Measurements from ENCODE around the gene RHD. TPM values are rescaled to one million over a fixed set of nuclear protein-coding genes. Genes with fewer than 3 reads are reported as not detected.
"Not testable (repeated sequence)": the region's sequence is repeated elsewhere in the genome, so short reads cannot be mapped to it uniquely, and the experiment has no call there.

Gene RHD
- total RNA-seq, 2 experiments from 2014 or later: not detected

DNA sequence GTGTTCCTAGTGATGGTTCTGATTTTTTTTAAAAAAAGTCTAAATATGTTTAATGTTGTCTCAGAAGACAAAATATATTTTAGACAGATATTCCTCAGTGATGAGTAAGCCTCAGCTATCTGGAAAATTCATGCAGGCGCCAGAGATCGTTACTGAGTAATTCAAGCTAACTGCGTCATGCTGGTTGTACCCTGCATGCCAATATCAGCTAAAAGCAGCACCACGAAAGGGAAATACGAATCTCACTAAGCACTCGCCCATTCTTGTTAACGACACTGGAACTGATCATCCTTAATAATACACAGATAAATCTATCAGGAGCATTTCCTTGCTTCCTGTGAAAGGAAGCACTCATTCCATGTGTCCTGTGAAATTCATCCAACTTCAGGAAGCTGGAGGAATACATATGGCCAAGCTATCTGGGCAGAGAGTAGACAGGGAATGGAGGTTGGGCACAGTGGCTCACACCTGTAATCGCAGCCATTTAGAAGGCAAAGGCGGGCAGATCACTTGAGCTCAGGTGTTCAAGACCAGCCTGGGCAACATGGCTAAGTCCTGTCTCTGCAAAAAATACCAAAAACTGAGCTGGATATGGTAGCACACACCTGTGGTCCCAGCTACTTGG lies 48.1 kb downstream of the RHD start:
- H4K20me1 ChIP-seq (ENCODE audit: insufficient read depth, low read length); CTCF ChIA-PET (ENCODE audit: unreplicated experiment); H3K9me3 ChIP-seq (ENCODE audit: low read length); H3K36me3 ChIP-seq (ENCODE audit: insufficient read depth, low read length); intact Hi-C loops (cut with micrococcal nuclease; ENCODE audit: unreplicated experiment); H3K27ac ChIP-seq (ENCODE audit: low read depth, low read length, poor library complexity, severe bottlenecking); DNase-seq (ENCODE audit: low spot score); H3K79me2 ChIP-seq (ENCODE audit: insufficient read depth, low read depth, low read length); H3K4me1 ChIP-seq (ENCODE audit: insufficient read depth, low read length, poor library complexity, severe bottlenecking); H2AFZ ChIP-seq (ENCODE audit: low read length); H3K9me2 ChIP-seq (ENCODE audit: insufficient read depth, low read length); H3K4me2 ChIP-seq (ENCODE audit: low read length); H3K4me3 ChIP-seq (ENCODE audit: low read depth, low read length, poor library complexity, severe bottlenecking); BruUV-seq (replicated peaks): not testable (repeated sequence)
- POLR2A ChIA-PET: interaction anchor here (0.8 kb wide), 1 partner anchor 57 kb away, joined by 3 read pairs; no protein-coding TSS in a partner anchor

DNA sequence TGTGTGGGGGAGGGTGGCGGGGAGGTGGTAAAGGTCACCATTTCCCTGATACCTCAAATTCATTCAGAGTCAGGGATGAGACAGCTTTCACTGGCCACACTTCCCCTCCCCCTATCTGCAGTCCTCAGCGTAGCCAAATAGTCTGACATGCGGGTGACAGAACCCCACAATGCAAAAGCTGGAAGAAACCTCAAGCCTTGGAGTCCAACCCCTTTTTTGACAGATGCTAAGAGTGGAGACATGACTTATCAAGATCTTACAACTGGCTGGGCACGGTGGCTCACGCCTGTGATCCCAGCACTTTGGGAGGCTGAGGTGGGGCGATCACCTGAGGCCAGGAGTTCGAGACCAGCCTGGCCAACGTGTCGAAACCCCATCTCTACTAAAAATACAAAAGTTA lies 49.8 kb downstream of the RHD start:
- H3K9me2 ChIP-seq (ENCODE audit: insufficient read depth, low read length); H3K36me3 ChIP-seq (ENCODE audit: insufficient read depth, low read length); H3K4me1 ChIP-seq (ENCODE audit: insufficient read depth, low read length, poor library complexity, severe bottlenecking); H3K79me2 ChIP-seq (ENCODE audit: insufficient read depth, low read depth, low read length); H3K4me2 ChIP-seq (ENCODE audit: low read length); H3K4me3 ChIP-seq (ENCODE audit: low read depth, low read length, poor library complexity, severe bottlenecking); CTCF ChIA-PET (ENCODE audit: unreplicated experiment); BruUV-seq (replicated peaks); POLR2A ChIA-PET; DNase-seq (ENCODE audit: low spot score); H4K20me1 ChIP-seq (ENCODE audit: insufficient read depth, low read length); intact Hi-C loops (cut with micrococcal nuclease; ENCODE audit: unreplicated experiment); H3K9me3 ChIP-seq (ENCODE audit: low read length); H3K27ac ChIP-seq (ENCODE audit: low read depth, low read length, poor library complexity, severe bottlenecking); H2AFZ ChIP-seq (ENCODE audit: low read length): not testable (repeated sequence)

DNA sequence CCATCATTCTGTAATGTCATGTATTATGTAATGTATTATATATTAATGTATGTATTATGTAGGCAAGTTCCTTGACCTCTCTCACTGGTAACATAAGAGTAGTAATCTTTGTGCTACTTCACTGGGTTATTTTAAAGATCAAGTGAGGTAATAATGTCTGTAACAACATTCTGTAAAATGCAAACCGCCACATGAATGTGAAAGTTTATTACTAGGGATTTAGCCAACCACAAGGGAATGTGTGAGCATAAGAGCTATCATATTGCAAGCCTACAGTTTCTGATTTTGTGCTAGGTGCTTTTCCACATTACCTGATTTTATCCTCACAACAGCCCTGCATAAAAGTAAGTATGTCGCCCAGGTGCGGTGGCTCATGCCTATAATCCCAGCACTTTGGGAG lies 52.1 kb downstream of the RHD start:
- H3K4me2 ChIP-seq (ENCODE audit: low read length); BruUV-seq (replicated peaks); H3K79me2 ChIP-seq (ENCODE audit: insufficient read depth, low read depth, low read length); H3K9me3 ChIP-seq (ENCODE audit: low read length); DNase-seq (ENCODE audit: low spot score); H3K27ac ChIP-seq (ENCODE audit: low read depth, low read length, poor library complexity, severe bottlenecking); CTCF ChIA-PET (ENCODE audit: unreplicated experiment); H3K4me3 ChIP-seq (ENCODE audit: low read depth, low read length, poor library complexity, severe bottlenecking); H4K20me1 ChIP-seq (ENCODE audit: insufficient read depth, low read length); POLR2A ChIA-PET; intact Hi-C loops (cut with micrococcal nuclease; ENCODE audit: unreplicated experiment); H3K9me2 ChIP-seq (ENCODE audit: insufficient read depth, low read length); H2AFZ ChIP-seq (ENCODE audit: low read length); H3K36me3 ChIP-seq (ENCODE audit: insufficient read depth, low read length); H3K4me1 ChIP-seq (ENCODE audit: insufficient read depth, low read length, poor library complexity, severe bottlenecking): not testable (repeated sequence)

DNA sequence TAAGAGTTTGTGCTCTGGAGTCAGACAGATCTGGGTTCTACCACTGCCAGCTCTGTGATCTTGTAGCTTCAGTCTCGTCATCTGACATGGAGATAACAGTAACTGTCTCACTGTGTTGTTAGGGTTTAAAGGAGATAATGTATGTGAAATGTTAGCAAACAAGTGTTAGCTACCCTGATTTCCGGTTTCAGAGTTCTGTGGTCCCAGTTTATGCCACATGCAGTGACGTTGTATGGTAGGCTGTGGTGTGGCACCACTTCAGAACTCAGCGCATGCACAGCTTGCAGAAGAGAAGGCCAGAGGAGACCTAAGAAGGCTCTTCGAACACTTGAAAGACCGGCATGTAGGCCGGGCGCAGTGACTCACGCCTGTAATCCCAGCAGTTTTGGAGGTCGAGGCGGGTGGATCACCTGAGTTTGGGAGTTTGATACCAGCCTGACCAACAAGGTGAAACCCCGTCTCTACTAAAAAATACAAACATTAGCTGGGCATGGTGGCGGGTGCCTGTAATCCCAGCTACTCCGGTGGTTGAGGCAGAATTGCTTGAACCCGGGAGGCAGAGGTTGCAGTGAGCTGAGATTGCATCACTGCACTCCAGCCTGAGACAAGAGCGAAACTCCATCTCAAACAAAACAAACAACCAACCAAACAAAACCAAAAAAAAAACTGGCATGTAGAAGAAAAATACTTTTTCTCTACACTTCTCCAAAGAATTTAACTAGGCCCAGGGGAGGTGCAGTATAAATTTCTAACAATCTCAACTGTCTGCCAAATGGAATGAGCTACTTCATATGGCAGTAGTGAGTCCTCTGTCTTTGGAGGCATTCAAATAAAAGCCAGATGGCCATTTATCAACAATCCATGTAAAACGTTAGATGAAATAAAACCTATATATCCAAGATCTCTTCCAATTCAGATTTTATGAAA lies 55.8 kb downstream of the RHD start:
- H3K9me3 ChIP-seq (ENCODE audit: low read length); H3K4me1 ChIP-seq (ENCODE audit: insufficient read depth, low read length, poor library complexity, severe bottlenecking); H3K4me3 ChIP-seq (ENCODE audit: low read depth, low read length, poor library complexity, severe bottlenecking); DNase-seq (ENCODE audit: low spot score); CTCF ChIA-PET (ENCODE audit: unreplicated experiment); H4K20me1 ChIP-seq (ENCODE audit: insufficient read depth, low read length); POLR2A ChIA-PET; H2AFZ ChIP-seq (ENCODE audit: low read length); H3K9me2 ChIP-seq (ENCODE audit: insufficient read depth, low read length); H3K27ac ChIP-seq (ENCODE audit: low read depth, low read length, poor library complexity, severe bottlenecking); intact Hi-C loops (cut with micrococcal nuclease; ENCODE audit: unreplicated experiment); H3K4me2 ChIP-seq (ENCODE audit: low read length); H3K79me2 ChIP-seq (ENCODE audit: insufficient read depth, low read depth, low read length); H3K36me3 ChIP-seq (ENCODE audit: insufficient read depth, low read length): not testable (repeated sequence)
- BruUV-seq (replicated peaks): TSS peak; percentile 23

DNA sequence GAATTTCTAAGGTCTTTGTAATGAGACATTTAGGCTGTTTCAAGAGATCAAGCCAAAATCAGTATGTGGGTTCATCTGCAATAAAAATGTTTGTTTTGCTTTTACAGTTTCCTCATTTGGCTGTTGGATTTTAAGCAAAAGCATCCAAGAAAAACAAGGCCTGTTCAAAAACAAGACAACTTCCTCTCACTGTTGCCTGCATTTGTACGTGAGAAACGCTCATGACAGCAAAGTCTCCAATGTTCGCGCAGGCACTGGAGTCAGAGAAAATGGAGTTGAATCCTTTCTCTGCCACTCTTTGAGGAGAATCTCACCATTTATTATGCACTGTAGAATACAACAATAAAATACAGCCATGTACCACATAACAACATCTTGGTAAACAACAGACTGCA lies 56.5 kb downstream of the RHD start:
- H3K79me2 ChIP-seq (ENCODE audit: insufficient read depth, low read depth, low read length); H3K9me2 ChIP-seq (ENCODE audit: insufficient read depth, low read length); H3K4me1 ChIP-seq (ENCODE audit: insufficient read depth, low read length, poor library complexity, severe bottlenecking); H3K4me2 ChIP-seq (ENCODE audit: low read length); POLR2A ChIA-PET; intact Hi-C loops (cut with micrococcal nuclease; ENCODE audit: unreplicated experiment); H3K36me3 ChIP-seq (ENCODE audit: insufficient read depth, low read length); DNase-seq (ENCODE audit: low spot score); BruUV-seq (replicated peaks); CTCF ChIA-PET (ENCODE audit: unreplicated experiment); H3K4me3 ChIP-seq (ENCODE audit: low read depth, low read length, poor library complexity, severe bottlenecking); H3K27ac ChIP-seq (ENCODE audit: low read depth, low read length, poor library complexity, severe bottlenecking); H3K9me3 ChIP-seq (ENCODE audit: low read length); H4K20me1 ChIP-seq (ENCODE audit: insufficient read depth, low read length); H2AFZ ChIP-seq (ENCODE audit: low read length): not testable (repeated sequence)

DNA sequence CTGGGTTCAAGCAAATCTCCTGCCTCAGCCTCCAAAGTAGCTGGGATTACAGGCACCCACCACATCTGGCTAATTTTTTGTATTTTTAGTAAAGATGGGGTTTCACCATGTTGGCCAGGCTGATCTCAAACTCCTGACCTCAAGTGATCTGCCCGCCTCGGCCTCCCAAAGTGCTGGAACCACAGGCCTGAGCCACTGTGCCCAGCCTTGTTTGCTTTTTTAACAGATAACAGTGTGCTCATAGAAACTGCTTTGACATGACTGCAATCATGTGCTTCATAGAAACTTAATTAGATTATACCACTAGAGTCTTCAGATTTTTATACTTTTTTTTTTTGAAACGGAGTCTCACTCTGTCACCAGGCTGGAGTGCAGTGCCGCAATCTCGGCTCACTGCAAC lies 57.0 kb downstream of the RHD start:
- H3K4me3 ChIP-seq (ENCODE audit: low read depth, low read length, poor library complexity, severe bottlenecking); BruUV-seq (replicated peaks); H2AFZ ChIP-seq (ENCODE audit: low read length); H3K9me2 ChIP-seq (ENCODE audit: insufficient read depth, low read length); H3K4me2 ChIP-seq (ENCODE audit: low read length); DNase-seq (ENCODE audit: low spot score); H4K20me1 ChIP-seq (ENCODE audit: insufficient read depth, low read length); CTCF ChIA-PET (ENCODE audit: unreplicated experiment); H3K79me2 ChIP-seq (ENCODE audit: insufficient read depth, low read depth, low read length); H3K4me1 ChIP-seq (ENCODE audit: insufficient read depth, low read length, poor library complexity, severe bottlenecking); intact Hi-C loops (cut with micrococcal nuclease; ENCODE audit: unreplicated experiment); H3K9me3 ChIP-seq (ENCODE audit: low read length); H3K36me3 ChIP-seq (ENCODE audit: insufficient read depth, low read length); POLR2A ChIA-PET; H3K27ac ChIP-seq (ENCODE audit: low read depth, low read length, poor library complexity, severe bottlenecking): not testable (repeated sequence)
